Skin of body (tissue), 2 donors: ENCODE results near the gene RPS27. TPM values are rescaled to one million over a fixed set of nuclear protein-coding genes. Genes with fewer than 3 reads are reported as not detected.
A peak's percentile ranks its signal among the peaks of the same experiment; 100 is the strongest.

Experiments
- DNase-seq: peaks from one replicate; lab custom pipeline; 2025; lab: John Stamatoyannopoulos, UW
- total RNA-seq: library from RNA; depleted of rRNA; stranded (reverse); fragments of >200 nt; gene quantifications from one replicate; pipeline ENCODE4 v1.2.3, GENCODE V29; 2014

Gene RPS27
- total RNA-seq: 2,280 TPM

GRCh38 chr1:153990468-153991150 is at the start of gene RPS27:
TSS of gene RPS27 (plus strand) at chr1:153990762. CDS start at chr1:153990797, 35 bp downstream.
- DNase-seq: peak; percentile 99

DNA sequence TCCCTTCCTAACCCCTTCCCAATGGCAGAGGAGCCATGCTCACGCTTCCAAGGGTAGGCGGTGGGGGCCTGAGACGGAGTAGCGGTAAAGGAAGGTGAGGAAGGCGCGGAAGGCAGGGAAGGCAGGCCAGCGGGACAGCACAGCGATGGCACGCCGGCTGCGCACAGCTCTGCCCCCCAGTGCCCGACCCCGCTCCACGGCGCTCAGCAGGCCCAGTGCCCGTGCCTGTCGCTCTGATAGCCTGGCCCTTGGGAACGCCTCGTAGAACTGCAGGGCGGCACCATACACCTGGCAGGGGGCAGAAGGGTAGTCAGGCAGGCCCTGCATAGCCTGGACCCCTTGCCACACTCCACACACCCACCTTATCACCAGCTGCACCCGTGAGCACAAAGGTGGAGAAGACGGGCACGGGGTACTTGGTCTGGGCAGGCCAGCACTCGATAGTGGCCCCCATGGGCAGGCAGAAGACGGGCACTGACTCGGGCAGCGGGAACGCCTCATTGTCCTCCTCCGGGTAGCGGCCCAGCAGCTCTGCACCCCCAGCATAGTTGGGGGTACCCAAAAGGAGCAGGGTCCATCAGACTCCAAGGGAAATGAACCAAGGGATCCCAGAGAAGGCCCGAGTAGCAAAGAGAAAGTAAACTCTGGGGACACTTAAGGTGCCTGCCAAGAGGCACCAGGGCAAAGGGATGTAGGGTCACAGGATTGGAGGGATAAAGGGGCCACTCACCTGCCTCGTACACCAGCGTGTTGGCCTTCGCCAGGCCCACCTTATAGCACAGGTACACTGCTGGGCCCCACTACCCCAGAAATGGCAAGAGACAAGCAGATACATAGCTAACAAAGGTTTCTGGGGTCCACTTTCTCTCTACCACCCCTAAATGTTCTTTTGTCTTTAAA is 48.5 kb upstream of the RPS27 start:
- DNase-seq: no peak

GRCh38 chr1:153942766-153943549 is 47.6 kb upstream of the RPS27 start:
- DNase-seq: no peak

DNA sequence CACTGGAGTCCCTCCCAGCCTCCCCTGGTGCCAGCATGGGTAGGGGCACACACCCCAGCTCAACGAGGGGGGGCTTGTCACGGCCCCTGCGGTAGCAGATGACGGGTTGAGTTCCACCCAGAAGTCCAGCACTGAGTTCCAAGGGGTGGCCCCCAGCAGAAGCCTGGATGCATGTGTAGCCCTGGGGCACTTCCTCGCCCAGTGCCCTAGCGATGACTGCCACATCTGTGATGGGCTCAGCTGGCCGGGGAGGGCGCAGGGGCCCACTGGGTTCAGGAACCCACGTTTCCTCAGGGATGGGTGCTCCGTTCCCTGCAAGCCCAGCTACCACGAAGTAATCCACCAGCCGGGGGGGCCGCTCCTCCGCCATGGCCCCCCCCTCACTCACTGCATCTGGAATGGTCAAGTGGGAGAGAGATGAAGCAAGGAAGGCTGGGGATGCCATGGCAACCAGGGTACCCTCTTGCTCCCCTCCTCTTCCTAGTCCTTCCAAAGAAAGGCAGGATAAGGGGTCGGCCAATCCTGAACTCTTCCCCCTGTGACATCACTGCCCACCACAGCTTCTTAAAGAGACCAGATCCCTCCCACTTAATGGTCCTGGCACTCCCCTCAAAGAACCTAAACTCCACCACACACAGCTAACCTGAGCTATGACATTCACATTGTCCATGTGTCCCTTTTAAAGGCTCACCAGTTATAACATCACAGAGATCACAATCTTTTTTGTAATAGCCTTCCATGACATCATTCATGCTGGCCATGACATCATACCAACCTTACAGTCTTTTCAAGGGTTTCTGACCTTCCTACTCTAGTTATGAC is 46.3 kb upstream of the RPS27 start:
- no peak for DNase-seq

GRCh38 chr1:153944827-153945117 is 45.8 kb upstream of the RPS27 start:
- no peak for DNase-seq

DNA sequence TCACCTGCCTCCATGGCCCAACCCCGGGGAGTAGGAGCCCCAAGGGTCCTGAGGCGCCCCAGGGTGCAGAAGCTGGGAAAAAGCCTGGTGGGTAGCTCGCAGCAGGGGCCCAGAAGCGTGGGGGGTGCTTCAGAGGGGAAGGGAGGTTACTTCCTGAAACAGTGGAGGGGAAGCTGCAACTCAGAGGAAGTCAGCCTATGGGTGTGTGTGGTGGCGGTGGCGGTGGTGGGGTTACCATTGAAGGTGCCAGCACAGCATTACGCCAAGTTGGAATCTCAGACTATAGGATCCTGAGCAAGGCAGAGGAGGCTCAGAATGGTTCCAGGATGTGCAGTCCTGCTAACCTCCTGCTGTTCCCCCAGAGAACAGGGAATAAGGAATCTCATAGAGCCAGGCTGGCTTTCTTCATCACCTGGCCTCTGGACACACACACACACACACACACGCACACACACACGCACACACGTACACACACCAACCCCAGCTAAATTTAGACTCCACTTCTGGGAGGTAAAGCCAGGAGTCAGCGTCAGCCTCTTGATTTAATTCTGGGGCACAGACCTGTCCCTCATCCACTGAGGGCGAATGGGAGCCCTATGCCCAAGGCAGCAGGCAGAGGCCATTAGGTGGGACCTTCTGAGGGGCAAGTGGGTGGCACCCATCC is 45.3 kb upstream of the RPS27 start:
- no peak for DNase-seq

DNA sequence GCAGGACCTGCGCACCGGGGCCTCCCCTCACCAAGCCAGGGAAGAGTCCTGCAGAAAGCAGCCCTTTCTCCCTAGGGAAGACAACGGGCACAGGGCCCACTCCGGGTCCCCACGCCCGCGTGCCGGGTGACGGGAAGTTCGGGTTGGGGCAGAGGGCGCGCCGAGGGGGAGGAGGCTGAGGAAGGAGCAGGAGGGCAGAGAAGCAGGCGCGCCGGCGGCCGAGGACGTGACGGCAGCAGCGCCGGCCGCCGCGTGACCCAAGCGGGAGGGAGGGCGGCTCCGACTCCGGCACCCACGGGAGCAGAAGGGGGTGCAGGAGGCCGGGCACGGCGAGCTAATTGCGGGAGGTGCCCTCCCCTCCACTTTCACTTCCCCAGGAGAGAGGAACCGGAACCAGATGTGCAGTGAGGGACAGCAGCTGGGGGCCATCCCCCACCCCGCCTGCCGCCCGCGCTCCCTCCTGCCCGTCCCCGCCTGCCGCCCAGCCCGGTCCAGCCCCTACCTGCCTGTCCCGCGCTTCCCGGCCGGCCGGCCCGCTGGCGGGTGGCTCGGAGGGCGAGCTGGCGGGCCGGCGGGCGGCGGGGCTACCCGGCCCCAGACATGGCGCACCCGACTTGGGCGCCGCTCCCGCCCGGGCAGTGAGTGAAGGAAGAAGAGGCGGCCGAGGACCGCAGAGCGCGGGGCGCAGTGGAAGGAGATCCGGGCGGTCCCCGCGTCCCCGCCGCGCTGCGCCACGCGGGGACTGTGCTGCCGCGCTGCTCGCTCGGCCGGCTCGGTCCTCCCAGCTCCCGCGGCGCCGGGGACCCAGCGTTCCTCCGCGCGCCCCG is 44.6 kb upstream of the RPS27 start:
- no peak for DNase-seq

GRCh38 chr1:153946622-153947241 is 43.8 kb upstream of the RPS27 start, which contains the start of gene DENND4B:
TSS of gene DENND4B (minus strand) at chr1:153946718. CDS start at chr1:153944374, 2,344 bp downstream.
- DNase-seq: peak; percentile 58

DNA sequence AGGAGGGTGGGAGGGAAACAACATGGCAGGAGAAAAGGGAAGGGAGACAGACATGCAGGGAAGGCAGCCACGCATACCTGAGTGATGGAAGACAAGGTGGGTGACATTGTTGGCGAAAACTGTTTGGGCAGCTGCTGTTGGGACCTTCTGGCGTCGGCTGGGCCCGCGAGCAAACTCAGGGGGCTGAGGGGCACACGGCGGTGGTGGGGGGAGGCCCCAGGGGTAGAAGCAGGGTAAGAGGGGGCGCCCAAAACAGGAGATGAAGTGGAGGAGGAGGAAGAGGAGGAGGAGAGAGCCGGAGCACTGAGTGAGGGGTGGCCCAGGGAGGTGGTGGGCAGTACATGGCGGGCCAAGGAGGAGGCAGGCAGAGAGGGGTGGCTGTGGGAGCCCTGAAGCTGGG is 39.4 kb upstream of the RPS27 start:
- no peak for DNase-seq

DNA sequence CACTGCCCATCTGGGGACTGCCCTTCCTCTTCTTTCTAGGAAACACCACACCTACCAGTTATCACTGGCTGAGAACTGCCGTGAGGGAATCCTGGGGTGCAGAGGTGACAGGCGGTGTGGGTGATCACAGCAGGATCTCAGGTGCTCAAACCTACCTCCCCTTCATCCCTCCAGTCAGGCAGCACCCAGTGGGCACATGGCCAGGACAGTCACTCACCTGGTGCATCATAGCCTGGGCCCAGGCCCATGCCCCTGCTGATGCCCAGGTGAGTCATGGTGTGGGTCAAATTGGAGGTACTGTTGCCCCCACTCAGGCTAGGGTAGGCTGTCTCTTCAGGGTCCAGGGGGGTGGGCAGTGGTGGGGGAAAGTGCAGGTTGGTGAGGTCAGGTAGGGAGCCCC is 38.8 kb upstream of the RPS27 start:
- DNase-seq: no peak

GRCh38 chr1:153953859-153954365 is 36.6 kb upstream of the RPS27 start:
- no peak for DNase-seq

GRCh38 chr1:153954826-153955225 is 35.7 kb upstream of the RPS27 start:
- DNase-seq: no peak

- DNase-seq: no peak
These were observed 33.4 kb upstream of the RPS27 start for GRCh38 chr1:153956997-153957715.

- no peak for DNase-seq
These were observed 32.8 kb upstream of the RPS27 start for GRCh38 chr1:153957744-153958110.

DNA sequence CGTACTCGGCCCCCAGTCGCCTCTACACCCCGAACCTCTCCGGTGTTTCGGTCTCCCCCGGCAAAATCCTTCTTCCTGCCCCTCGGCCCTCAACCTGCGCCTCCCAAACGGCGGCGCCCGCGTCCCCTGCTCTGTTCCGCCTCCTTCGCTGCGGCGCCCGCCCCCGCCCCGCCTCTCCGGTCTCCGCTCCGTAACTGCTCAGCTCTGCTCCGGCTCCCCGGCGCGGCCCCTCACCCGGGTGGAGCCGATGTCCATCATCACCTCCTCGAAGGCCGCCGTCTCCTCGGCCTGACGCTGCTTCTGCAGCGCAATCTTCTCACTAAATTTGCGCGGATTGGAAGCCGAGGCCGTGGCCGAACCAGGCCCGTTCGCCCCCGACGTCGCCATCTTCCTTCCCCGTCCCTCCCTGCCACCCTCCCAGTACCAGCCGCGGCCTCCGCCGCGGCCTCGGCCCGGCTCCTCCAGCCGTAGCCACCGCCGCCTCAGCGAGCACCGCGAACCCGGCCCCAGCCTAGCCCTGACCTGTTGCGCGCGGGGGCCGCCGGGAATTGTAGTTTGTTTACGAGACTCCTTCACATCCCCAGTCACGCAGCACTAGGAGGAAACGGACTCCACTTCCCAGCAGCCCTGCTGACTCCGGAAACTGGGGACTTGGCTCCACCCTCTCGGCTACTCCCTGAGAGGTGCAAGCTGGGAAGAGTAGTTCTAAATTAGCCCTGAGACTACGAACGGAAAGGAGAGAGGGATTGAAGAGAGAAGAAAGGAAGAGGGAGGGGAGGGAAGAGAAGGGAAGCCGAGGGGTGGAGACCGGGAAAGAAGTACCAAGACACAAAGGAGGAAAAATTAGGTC is 32.2 kb upstream of the RPS27 start, which contains the start of gene CRTC2:
Gene CRTC2, minus strand, starts transcription at position 502 of the 850 bp plus-strand sequence. Its CDS starts 115 bp downstream, at position 387.
- peak; percentile 98 for DNase-seq

DNA sequence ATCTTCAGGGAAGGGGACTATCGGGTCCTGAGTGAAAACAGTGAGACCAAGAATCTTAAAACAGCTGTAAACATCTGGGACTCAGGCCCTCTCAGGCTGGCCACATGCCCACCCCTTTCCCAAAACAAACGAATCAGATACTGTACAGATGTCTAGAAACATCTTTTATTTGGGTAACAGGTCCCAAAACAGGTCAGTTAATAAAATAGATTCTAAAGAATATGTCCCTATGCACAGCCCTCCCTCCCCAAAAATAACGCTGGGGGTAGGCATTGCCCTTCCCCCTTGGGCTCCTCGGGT is 31.7 kb upstream of the RPS27 start:
- no peak for DNase-seq

DNA sequence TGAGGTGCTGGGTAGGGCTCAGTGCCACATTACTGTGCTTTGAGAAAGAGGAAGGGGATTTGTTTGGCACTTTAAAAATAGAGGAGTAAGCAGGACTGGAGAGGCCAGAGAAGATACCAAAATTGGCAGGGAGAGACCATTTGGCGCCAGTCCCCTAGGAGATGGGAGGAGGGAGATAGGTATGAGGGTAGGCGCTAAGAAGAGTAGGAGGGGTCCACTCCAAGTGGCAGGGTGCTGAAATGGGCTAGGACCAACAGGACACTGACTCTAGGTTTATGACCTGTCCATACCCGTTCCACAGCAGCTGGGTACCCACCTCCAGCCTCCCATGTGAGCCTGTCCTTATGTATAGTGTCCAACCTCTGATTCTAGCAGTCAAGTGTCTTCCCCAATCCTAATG is 31.1 kb upstream of the RPS27 start:
- DNase-seq: no peak

DNA sequence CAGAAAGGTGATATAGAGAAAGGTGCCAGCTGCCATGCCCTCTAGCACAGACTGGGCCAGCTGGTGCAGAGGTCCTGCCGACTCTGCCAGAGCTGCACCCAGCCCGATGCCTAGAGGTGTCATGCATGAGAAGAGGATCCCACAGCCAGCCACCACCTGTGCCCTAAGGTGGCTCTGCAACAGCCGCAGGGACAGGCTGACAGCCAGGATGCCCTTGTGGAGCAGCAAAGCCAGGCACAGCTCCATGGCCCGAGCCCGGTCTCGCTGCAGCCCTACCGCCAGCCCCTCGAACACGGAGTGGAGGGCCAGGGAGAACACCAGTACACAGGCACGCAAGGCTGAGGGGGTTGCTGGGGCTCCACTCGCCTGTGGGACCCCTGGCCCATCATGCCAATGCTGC is 30.4 kb upstream of the RPS27 start:
- DNase-seq: no peak
